GM12892 (cell line): ENCODE measurements around the gene UNC5C.

ENCODE experiments used
- POLR2A ChIP-seq: IDR thresholded peaks from 2 replicates; pipeline ENCODE4 v1.6.1; 2011; ENCODE audit warnings: low read depth, low read length, control low read depth
- POLR2AphosphoS5 ChIP-seq: IDR thresholded peaks from 2 replicates; pipeline ENCODE4 v1.6.1; 2011; ENCODE audit warnings: low read depth, low read length, control low read depth
- TAF1 ChIP-seq: IDR thresholded peaks from 2 replicates; pipeline ENCODE4 v1.6.1; 2011; ENCODE audit warnings: low read depth, mild to moderate bottlenecking, control low read depth, low read length, borderline replicate concordance

- no peak for TF ChIP-seq POLR2A
- TF ChIP-seq POLR2AphosphoS5, result no peak
- no peak for TF ChIP-seq TAF1
Measured at GRCh38 chr4:95529946-95530345, 18.8 kb downstream of the UNC5C start.
